ENCODE measurements around the gene SLC25A29. TPM values are rescaled to one million over a fixed set of nuclear protein-coding genes. Genes with fewer than 3 reads are reported as not detected.
"Not testable (repeated sequence)": the region's sequence is repeated elsewhere in the genome, so short reads cannot be mapped to it uniquely, and the experiment has no call there.

Gene SLC25A29
- total RNA-seq, 1 donor from 2014 or later, result 29.3 TPM

DNA sequence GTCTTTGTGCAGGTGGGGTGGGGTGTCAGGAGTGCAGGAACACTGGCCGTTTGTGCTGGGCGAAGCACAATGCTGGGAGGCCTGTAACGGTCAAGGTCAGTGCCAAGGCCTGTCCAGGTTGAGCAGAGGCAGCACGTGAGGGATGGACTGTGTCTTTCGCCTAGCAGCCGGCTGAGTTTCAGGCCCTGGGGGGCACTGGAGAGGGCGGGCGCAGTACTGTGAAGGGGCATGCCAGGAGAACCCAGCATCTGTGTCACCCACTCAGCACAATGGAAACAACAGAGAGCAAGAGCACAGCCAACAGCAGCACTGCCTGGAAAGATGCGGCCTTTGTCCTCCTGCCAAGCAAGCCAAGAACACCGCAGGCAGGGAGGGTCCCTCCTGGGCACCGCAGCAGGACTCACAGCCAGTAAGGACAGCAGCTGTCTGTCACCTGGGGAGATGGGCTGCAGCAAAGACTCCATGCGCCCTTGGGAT is 42.0 kb upstream of the SLC25A29 start:
- TF ChIP-seq, protein P1, sequence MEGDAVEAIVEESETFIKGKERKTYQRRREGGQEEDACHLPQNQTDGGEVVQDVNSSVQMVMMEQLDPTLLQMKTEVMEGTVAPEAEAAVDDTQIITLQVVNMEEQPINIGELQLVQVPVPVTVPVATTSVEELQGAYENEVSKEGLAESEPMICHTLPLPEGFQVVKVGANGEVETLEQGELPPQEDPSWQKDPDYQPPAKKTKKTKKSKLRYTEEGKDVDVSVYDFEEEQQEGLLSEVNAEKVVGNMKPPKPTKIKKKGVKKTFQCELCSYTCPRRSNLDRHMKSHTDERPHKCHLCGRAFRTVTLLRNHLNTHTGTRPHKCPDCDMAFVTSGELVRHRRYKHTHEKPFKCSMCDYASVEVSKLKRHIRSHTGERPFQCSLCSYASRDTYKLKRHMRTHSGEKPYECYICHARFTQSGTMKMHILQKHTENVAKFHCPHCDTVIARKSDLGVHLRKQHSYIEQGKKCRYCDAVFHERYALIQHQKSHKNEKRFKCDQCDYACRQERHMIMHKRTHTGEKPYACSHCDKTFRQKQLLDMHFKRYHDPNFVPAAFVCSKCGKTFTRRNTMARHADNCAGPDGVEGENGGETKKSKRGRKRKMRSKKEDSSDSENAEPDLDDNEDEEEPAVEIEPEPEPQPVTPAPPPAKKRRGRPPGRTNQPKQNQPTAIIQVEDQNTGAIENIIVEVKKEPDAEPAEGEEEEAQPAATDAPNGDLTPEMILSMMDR (IDR thresholded peaks at IDR 0.05), result no peak
- H3K4me1 Mint-ChIP-seq (ENCODE audit: low read depth), result no peaks in the 10 kb centered on the region
- DNase-seq (ENCODE audit: low spot score), result no peak
- peaks cover 38% of the 10 kb centered on the region for H3K36me3 Mint-ChIP-seq (ENCODE audit: low read depth)
- no peak overlapping the region for H3K27ac Mint-ChIP-seq (ENCODE audit: unreplicated experiment)
- H3K4me3 Mint-ChIP-seq (ENCODE audit: unreplicated experiment), result no peak overlapping the region
- H3K27me3 Mint-ChIP-seq (ENCODE audit: low read depth), result no peaks in the 10 kb centered on the region
- no peaks in the 10 kb centered on the region for H3K9me3 Mint-ChIP-seq (ENCODE audit: low read depth)

- DNase-seq (ENCODE audit: low spot score), result no peak
- TF ChIP-seq, protein P1 (IDR thresholded peaks at IDR 0.05), result no peak
- Mint-ChIP-seq H3K4me1 (ENCODE audit: low read depth) (peaks cover 11% of the 10 kb centered on the region), H3K36me3 (ENCODE audit: low read depth) (peaks cover 38% of the 10 kb centered on the region), H3K9me3 (ENCODE audit: low read depth) (no peaks in the 10 kb centered on the region), H3K27ac (ENCODE audit: unreplicated experiment) (no peak overlapping the region), H3K27me3 (ENCODE audit: low read depth) (no peaks in the 10 kb centered on the region), H3K4me3 (ENCODE audit: unreplicated experiment) (no peak overlapping the region)
Measured at GRCh38 chr14:100346306-100347091, 40.3 kb upstream of the SLC25A29 start.

DNA sequence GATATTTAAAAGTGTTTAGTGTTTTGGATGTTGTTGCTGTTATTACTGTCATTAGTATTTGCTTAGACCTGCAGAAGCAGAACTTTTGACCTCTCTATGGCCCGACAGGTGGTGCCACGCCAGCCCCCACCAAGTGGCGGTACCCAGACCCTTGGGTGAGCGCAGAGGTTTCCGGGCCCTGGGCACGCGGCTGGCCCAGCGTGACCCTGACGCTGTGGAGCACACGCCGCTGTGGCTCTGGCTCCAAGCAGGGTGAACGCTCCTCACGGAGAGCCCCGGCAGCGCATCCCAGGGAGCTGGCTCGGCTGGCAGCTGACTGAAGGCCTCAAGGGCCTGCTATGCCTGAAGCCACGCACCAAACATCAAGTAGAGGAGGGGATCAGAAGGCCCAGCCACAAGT is 39.5 kb upstream of the SLC25A29 start:
- Mint-ChIP-seq H3K4me3 (ENCODE audit: unreplicated experiment) (no peak overlapping the region), H3K27me3 (ENCODE audit: low read depth) (no peaks in the 10 kb centered on the region), H3K9me3 (ENCODE audit: low read depth) (no peaks in the 10 kb centered on the region), H3K27ac (ENCODE audit: unreplicated experiment) (peak overlapping the region; percentile 51), H3K4me1 (ENCODE audit: low read depth) (peaks cover 17% of the 10 kb centered on the region), H3K36me3 (ENCODE audit: low read depth) (peaks cover 34% of the 10 kb centered on the region)
- no peak for DNase-seq (ENCODE audit: low spot score)
- TF ChIP-seq, protein P1 (IDR thresholded peaks at IDR 0.05), result no peak

GRCh38 chr14:100344657-100345056 is 38.4 kb upstream of the SLC25A29 start:
- H3K4me1 Mint-ChIP-seq (ENCODE audit: low read depth), result peaks cover 17% of the 10 kb centered on the region
- H3K4me3 Mint-ChIP-seq (ENCODE audit: unreplicated experiment); DNase-seq (ENCODE audit: low spot score); H3K27ac Mint-ChIP-seq (ENCODE audit: unreplicated experiment); H3K9me3 Mint-ChIP-seq (ENCODE audit: low read depth); H3K27me3 Mint-ChIP-seq (ENCODE audit: low read depth): not testable (repeated sequence)
- H3K36me3 Mint-ChIP-seq (ENCODE audit: low read depth), result peaks cover 39% of the 10 kb centered on the region

- H3K9me3 Mint-ChIP-seq (ENCODE audit: low read depth); H3K27ac Mint-ChIP-seq (ENCODE audit: unreplicated experiment); H3K4me3 Mint-ChIP-seq (ENCODE audit: unreplicated experiment); H3K27me3 Mint-ChIP-seq (ENCODE audit: low read depth); DNase-seq (ENCODE audit: low spot score): not testable (repeated sequence)
- Mint-ChIP-seq H3K36me3 (ENCODE audit: low read depth) (peaks cover 42% of the 10 kb centered on the region), H3K4me1 (ENCODE audit: low read depth) (peaks cover 17% of the 10 kb centered on the region)
Measured at GRCh38 chr14:100342826-100343225, 36.6 kb upstream of the SLC25A29 start.

- TF ChIP-seq, protein P1 (IDR thresholded peaks at IDR 0.05), result no peak
- no peaks in the 10 kb centered on the region for H3K9me3 Mint-ChIP-seq (ENCODE audit: low read depth)
- H3K4me3 Mint-ChIP-seq (ENCODE audit: unreplicated experiment), result no peak overlapping the region
- peaks cover 44% of the 10 kb centered on the region for H3K36me3 Mint-ChIP-seq (ENCODE audit: low read depth)
- peak overlapping the region; percentile 75 for H3K27ac Mint-ChIP-seq (ENCODE audit: unreplicated experiment)
- peaks cover 17% of the 10 kb centered on the region for H3K4me1 Mint-ChIP-seq (ENCODE audit: low read depth)
- DNase-seq (ENCODE audit: low spot score), result peak; percentile 59
- H3K27me3 Mint-ChIP-seq (ENCODE audit: low read depth), result no peaks in the 10 kb centered on the region
Measured at GRCh38 chr14:100342195-100342594, 36.0 kb upstream of the SLC25A29 start.

Measured in chondrocyte (in vitro differentiated cells).